Stimulated activated CD4-positive, alpha-beta T cell treated with anti-CD3 and anti-CD28 coated beads, Interleukin-4, amount 100 ng/mL, for 24 hours (primary cell): ENCODE results near the gene DCDC2B.

Experiments used
- DNase-seq: peaks from one replicate; pipeline ENCODE4 v3.0.0-alpha.2; 2020

Gene DCDC2B

DNA sequence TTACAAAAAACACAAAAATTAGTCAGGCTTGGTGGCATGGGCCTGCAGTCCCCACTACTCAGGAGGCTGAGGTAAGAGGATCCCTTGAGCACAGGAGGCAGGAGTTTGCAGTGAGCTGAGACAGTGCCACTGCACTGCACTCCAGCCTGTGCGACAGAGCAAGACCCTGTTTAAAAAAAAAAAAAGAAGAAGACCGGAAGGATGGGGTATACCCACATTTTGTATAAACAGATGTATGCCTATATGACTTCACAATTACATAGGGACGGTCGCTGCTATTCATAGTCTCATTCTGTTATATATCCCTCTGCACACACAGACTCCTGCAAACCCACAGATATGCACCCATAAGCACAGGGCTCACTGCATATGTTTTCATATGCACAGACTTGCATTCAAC, 54.9 kb downstream of the DCDC2B start:
- no peak for DNase-seq
